GM18909 (cell line): ENCODE data around the gene TCF12.
"Not testable (repeated sequence)": the region's sequence is repeated elsewhere in the genome, so short reads cannot be mapped to it uniquely, and the experiment has no call there.

Source experiments
- ATAC-seq: cut with Tn5 transposase; IDR thresholded peaks from one replicate; pipeline ENCODE4 v1.9.1; 2021; ENCODE audit warnings: mild to moderate bottlenecking; ENCODE audit not compliant: unreplicated experiment, poor library complexity

Gene TCF12

DNA sequence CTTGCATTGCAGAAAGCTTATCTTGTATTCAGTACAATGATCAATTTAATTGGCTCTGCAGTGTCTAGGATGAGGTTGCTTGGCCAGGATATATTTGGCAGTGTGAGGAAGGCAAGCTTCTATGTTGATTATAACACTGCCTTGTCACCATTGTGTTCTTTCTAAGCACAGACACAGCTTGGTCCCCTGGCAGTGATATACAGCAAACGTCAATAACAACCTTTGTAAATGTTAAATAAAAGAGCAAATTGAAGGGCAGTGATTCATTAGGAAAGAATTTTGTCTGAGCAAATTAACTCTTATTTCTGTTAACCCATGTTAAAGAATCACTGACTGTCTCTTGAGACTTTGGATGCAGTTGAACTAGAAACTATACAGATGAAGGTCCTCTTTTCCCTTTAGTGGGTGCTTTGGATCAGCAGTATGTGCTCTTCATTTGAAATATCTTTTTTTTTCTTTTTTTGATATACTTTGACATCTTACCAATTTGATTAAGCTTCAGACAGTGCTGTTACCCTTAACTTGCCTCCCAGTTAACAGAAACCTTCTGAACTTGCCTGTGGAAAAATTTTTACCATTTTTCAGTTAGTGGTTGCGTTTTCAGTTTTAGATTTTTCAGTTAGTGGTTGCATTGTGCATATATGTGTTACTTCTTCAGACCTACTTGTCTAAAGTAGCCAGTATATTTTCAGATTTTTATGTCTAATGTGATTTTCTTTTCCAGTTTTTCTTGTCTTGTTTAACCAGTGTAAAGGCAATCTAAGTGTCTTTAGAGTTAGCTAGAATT is 199.8 kb downstream of the TCF12 start:
- no peak for ATAC-seq

DNA sequence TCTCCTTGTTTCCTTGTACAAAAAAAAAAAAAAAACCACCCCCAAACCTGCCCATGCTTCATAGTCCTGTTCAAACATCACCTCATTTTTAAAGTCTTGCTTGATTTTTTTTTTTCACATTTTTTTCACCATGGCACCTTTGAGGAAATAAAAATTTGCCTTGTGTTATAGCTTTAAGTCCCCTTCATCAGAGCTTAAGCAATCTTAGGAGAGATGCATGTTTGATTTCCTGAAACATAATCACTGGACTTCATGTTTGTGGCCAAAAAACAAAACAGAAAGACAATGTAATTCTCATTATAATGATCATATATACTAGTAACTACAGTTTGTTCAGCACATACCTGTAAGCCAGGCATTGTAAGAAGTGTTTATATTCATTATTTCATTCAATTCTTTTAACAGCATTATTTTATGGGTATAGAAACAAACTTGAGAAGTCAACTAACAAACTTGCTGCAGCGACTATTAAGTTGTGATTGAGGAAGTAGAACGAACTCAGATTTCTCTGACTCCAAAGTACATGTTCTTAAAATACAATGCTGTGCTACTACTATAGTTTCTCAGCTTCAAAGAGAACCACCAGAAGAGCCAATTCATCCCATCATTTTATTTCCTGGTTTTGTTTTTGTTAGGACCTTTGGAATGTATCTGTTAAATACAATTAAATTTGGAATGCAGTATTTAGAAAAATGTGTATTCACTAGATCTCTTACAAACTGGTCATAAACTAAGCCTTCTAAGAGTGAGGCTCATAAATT is 203.8 kb downstream of the TCF12 start:
- ATAC-seq, result no peak

DNA sequence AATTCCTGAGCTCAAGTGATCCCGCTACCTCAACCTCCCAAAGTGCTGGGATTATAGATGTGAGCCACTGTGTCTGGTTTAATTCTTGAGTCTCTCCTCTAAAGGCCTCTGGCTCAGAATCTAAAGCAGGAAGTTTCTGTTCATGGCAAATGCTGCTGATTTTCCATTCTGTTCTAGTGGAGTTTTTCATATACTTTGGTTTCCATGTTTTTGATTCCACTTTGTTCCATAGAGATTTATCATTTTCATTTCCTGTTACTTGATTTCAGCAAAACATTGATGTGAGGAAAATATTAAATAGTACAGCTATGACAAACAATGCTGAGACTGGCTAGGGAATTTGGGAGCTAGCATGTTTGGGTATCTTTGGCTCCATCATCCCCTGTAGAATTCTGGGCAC is 205.6 kb downstream of the TCF12 start:
- ATAC-seq, result no peak

DNA sequence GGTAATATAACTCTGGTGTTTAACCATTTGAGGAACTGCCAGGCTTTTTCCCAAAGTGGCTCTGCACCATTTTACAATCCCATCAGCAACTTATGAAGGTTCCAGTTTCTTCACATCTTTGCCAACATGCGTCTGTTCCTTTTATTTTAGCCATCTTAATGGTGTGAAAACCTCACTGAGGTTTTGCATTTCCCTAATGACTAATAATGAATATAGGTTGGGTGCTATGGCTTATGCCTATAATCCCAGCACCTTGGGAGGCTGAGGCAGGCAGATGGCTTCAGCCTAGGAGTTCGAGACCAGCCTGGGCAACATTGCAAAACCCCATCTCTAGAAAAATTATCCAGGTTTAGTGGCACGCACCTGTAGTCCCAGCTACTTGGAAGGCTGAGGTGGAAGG is 210.6 kb downstream of the TCF12 start:
- ATAC-seq, result no peak

DNA sequence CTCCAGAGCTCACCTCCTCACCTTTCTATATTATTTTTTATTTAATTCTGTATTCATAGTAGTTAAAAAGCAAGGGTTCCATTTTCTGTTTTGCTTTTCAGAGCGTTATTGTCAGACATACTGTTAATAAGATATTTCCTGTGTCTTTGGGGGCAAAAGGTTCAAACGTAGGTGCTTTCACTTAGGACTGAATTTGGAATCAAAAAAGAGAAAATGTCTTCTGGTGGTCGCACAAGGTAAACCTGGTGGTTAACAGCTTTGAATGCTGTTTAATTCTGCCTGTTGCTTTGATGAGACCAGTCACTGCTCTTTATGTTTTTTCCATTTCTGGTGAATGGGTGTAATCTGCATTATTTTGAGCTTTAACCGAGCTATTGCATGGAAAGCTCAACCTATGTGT is 212.5 kb downstream of the TCF12 start:
- no peak for ATAC-seq

DNA sequence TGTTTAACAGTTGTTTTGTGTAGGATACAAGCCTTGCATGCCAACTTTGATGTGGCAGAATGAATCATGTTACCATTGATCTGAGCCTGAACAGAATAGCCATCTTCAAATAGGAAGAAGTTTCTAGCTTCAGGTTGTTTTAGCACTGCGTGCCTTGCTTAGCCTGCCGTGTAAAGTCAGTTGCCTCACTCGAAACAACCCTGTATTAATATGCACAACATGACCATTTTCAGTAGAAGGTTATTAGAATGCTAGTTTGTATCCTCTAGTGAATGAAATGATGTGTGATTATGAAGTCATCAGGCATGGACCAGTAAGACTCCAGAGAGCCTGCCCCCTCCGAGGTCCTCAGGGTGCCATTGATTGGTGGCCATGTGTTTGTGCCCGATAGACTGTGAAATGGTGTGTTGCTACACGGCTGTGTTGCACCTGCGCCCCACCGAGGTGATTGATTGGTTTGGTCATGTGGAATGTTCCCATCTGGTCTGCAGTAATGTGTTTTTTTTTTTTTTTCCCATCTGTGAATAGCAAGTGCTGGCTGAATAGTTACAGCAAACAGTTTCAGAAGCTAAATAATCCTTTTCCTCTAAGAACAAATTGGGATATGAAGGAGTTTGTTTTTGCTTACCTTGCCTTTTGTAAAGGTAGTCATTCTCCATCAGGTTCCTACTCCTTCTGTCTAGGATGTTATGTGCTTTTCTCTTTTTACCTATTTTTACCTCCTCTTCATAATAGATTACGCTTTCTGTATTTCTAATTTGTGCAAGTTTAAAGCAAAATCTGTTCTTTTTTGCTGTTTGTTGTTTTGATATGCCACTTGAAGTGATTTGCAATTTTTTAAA is 214.9 kb downstream of the TCF12 start:
- peak; percentile 57 for ATAC-seq

DNA sequence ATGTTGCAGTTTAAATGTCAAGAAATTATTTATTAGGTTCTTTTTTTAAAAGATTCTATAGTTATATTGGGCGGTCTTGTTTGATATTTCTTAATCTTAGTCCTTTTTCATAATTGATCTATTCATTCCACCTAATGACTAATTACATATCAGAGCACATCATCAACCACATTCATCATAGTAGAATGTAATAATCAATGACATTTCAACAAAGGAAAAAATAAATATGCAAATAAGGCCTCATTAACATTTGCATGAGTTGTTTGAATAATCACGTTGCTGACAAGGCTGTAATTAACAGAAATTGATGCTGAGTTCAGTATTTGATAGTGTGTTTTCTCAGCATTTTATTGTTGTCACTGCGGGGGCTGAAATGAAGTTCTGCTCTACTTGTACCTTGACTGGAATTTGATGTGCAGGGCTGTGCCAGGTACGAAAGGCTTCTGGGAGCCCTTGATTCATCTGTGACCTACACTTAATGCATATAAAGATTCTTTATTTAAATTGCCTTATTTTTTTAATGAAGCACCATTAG is 215.7 kb downstream of the TCF12 start:
- ATAC-seq, result no peak

DNA sequence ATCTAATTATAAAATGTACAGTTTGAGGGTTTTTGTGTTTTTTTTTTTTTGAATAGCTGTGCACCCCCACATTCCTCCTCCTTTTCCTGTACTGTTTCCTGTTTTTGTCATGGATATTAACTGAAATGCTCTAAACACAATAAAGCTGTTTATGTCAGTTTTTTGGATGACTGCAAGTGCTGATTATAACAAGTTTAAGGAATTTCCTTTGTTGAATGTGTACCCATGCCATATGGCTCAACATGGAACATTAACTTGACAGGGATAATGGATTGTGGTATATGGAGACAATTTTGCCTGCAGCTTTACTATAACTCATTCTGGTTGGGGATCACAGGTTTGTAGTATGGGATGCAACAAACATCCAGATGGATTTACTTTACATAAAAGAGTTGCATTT is 216.4 kb downstream of the TCF12 start:
- ATAC-seq, result no peak

DNA sequence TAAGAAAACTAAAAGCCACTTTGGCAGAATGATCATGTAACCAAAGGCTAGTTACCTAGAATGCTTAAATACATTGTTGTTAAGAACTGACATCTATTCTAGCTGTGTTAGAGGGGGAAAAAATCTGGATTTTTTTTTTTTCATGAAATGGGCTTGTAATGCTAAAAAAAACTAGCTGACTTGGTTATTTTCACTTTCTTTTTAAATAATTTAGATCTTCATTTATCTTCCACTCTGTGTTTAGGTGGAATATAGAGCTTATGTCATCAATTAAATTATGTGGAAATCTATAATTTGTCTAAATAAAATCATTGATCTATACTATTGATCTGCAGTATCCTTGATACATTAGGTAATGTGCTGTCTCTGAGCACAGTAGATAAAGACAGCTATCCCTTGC is 217.4 kb downstream of the TCF12 start:
- ATAC-seq, result no peak

DNA sequence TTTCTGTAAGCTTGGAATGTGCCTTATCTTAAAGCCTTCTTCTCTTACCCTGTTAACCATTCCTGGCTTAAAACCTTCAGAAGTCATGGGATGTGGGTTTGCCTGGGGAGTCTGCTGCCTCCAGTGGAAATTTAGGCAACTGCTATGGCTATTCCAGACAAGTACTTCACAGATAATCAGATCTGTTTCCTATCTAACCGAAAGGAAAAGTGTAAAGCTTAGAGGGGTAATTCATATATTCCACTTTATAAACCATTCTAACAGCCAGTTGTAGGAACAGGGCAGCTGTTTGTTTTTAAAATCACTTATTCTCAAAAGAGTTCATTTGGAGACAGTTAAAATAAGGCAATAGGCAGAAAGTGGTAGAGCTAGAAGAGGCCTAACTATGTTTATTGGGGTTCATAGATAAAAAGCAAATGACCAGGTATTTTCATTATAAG is 219.9 kb downstream of the TCF12 start:
- no peak for ATAC-seq

DNA sequence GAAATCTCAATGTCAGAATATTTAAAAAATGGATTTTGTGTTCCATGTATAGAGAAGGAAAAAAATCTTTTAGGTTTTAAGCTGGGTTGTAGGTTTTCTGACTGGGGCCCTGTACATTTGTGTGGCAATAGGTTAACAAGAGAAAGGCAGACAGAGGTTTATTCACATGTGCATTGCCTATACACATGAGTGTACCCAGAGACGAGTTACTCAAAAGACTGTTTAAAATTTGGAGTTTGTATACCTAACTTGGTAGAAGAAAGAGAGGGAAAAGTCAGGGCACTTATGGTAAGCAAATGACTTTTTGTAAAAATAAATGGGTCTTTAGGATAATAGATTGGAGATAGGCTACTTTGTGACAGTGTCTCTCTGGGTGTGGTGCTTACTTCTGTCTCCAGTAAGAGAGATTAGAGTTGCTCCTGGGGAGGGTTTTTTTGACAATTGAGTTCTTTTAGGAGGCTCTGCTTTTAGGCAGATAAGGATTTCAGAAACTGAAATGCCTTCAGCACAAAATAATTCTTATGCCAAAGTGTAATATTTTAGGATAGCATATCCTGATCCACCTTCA is 225.2 kb downstream of the TCF12 start:
- ATAC-seq, result no peak

DNA sequence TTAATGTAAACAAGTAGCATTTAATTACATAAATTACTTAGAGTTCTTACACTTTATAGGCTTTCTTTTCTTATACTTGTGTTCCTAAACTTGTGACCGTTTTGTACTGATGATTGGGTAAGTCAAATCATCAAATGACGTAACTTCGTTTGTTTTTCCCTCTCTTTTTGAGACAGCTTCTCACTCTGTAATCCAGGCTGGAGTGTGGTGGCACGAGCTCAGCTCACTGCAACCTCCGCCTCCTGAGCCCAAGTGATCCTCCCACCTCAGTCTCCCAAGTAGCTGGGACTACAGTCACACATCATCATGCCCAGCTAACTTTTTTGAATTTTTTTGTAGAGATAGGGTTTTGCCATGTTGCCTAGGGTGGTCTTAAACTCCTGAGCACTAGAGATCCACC is 226.0 kb downstream of the TCF12 start:
- no peak for ATAC-seq

DNA sequence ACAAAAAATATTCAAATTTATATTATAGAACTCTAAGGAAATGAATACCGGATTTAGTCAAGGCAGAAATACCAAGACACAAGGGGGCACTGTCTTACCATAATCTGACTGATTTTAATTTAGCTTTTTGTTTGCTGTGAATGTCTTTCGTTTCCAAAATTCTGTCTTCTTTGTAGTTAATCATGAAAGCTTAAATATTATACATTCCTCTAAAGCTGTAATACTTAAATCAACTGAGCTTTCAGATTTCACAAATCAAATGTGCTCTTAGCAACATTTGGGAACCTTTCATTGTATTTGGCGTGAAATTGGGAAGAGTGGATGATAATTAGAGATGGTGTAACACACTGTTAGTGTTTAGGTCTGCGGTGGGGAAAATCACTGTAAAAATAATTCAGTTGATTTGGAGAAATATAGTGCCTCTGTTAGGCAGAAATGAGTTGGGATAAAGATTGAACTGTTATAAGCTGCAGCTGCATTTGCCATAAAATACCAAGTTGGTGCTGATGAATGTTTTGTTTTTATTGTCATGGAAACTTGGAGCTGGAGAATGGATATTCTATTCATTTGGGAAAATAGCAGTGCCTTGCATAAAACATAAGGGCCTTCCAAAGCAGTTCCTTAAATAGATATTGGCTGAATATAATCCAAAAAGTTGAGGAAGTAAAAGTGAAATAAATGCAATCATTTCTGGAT is 228.2 kb downstream of the TCF12 start:
- no peak for ATAC-seq

DNA sequence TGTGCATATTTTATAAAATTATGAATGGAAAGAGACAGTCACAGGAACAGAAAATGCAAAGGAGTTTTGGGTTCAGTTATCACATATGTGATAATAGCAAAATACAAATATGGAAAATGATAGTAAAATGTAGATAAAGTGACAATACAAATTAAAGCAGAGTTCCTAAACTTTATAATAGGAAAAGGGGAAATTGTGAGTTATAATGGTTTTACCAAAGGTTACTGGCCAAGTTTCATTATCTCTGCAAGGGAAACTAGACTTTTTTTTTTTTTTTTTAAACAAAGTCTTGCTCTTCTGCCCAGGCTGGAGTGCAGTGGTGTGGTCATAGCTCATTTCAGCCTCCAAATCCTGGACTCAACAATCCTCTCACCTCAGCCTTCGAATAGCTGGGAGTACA is 229.2 kb downstream of the TCF12 start:
- no peak for ATAC-seq

DNA sequence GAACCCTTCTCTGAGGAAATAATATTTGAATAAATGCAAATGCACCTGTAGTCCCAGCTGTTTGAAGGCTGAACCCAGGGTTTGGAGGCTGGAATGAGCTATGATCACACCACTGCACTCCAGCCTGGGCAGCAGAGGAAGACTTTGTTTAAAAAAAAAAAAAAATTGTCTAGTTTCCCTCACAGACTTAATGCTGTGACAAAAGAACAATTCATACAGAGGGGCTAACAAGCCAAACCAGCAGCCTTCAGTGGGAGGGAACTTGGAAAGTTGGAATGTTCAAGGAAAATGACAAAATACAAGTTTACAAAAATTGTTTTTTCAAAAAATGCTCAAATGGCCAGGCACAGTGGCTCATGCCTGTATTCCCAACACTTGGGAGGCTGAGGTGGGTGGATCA is 229.8 kb downstream of the TCF12 start:
- ATAC-seq, result no peak

DNA sequence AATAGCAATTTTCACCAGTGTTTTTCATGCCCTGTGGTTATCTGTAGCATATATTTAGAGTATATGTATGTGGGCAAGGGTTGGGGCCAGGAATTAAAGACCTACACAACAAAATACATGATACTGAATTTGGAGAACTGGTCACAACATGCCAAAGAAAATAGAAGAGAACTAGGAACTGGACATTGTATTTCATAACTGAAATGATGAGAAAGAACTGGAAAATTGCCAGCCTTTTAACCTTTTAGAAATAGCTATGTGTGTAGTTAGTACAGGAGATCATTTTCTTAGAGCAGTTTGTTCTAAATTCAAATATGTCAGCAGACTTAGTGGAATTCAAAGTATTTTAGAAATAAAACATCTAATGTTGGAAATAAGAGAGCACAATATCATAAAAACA is 230.8 kb downstream of the TCF12 start:
- no peak for ATAC-seq

DNA sequence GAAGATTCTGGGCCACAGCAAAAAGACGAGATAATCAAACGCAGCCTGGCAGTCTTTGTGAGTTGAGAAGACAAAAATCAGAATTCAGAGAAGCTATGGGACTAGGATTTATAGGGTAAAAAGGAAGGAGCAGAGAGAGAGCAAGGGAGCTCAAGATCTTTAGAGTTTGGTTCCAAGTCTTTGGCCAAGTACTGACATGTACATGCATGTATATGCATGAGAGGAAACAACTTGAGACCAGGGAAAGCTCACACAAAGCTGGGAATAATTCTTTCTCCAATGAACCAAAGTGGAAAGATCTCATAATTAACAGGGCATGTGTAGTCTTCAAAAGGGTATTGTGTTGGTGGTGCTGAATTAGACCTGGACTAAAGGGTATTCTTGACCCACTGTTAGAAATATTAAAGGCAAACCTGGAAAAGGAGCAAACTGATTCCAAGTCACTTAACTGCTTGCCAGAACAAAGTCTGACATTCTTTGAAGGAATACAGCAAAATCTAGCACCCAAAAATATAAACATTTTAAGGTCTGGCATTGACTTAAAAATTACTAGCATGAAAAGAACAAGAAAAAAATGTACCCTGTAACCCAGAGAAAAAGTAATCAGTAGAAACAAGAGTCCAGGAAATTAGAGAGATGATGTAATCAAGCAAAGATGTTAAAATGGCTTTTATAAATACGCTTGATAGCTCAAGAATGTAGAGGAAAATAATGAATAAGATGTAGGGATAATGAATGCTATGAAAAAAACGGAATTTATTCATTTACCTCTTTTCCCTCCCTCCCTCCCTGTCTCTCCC is 231.8 kb downstream of the TCF12 start:
- no peak for ATAC-seq

DNA sequence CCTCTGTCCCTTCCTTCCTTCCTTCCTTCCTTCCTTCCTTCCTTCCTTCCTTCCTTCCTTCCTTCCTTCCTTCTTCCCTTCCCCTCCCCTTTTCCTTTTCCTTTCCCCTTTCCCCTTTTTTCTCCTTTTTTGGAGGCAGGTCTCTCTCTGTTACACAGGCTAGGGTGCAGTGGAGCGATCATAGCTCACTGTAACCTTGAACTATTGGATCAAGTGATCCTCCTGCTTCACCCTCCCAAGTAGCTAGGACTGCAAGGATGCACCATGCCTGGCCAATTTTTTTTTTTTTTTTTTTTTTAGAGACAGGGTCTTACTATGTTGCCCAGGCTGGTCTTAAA is 232.4 kb downstream of the TCF12 start:
- ATAC-seq, result not testable (repeated sequence)

DNA sequence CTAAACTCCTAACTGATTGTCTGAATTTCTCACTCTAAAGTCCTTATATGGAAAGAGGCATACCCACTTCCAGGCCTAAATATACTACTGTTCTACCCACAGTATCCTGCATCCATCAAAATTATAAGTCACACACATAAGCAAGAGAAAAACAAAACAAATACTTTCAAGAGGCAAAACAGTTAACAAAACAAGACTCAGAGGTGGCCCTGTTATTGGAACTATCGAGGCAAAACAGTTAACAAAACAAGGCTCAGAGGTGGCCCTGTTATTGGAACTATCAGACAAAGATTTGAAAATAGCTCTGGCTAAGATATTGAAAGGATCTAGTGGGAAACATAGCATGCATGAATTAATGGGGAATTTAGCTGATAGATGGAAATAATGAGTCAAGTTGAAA is 233.7 kb downstream of the TCF12 start:
- no peak for ATAC-seq
